ENCODE data around the gene ARHGEF19. TPM values are rescaled to one million over a fixed set of nuclear protein-coding genes. Genes with fewer than 3 reads are reported as not detected.
A peak's percentile ranks its signal among the peaks of the same experiment; 100 is the strongest.

The ARHGEF19 gene
- total and polyA plus RNA-seq, 9 of the 15 experiments (the other 6 are each of a cell fraction or from before 2014, with no cell fraction given) = 0.73 to 21.0 (median 5.2) TPM

GRCh38 chr1:16236511-16237342 lies 24.3 kb upstream of the ARHGEF19 start, which contains the start of gene CPLANE2 (continued):
- TF ChIP-seq, protein P1, sequence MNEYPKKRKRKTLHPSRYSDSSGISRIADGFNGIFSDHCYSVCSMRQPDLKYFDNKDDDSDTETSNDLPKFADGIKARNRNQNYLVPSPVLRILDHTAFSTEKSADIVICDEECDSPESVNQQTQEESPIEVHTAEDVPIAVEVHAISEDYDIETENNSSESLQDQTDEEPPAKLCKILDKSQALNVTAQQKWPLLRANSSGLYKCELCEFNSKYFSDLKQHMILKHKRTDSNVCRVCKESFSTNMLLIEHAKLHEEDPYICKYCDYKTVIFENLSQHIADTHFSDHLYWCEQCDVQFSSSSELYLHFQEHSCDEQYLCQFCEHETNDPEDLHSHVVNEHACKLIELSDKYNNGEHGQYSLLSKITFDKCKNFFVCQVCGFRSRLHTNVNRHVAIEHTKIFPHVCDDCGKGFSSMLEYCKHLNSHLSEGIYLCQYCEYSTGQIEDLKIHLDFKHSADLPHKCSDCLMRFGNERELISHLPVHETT (CRISPR knock-in tag; conservative IDR thresholded peaks at IDR 0.05 in 1 of 2, IDR thresholded peaks at IDR 0.05 in 1 of 2) = no peak
- no peak for TF ChIP-seq ZNF507 (tag; conservative IDR thresholded peaks at IDR 0.05)
- no peak for TF ChIP-seq CBX8 (IDR thresholded peaks at IDR 0.05; ENCODE audit: borderline replicate concordance, extremely low read depth, low read depth, low read length, poor library complexity, severe bottlenecking)
- TF ChIP-seq ATF7 (IDR thresholded peaks at IDR 0.05) = peak; percentile 68
- TF ChIP-seq, protein P2, sequence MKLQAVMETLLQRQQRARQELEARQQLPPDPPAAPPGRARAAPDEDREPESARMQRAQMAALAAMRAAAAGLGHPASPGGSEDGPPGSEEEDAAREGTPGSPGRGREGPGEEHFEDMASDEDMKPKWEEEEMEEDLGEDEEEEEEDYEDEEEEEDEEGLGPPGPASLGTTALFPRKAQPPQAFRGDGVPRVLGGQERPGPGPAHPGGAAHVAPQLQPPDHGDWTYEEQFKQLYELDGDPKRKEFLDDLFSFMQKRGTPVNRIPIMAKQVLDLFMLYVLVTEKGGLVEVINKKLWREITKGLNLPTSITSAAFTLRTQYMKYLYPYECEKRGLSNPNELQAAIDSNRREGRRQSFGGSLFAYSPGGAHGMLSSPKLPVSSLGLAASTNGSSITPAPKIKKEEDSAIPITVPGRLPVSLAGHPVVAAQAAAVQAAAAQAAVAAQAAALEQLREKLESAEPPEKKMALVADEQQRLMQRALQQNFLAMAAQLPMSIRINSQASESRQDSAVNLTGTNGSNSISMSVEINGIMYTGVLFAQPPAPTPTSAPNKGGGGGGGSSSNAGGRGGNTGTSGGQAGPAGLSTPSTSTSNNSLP (IDR thresholded peaks at IDR 0.05; ENCODE audit: borderline replicate concordance, low read depth, low read length) = no peak
- TF ChIP-seq LARP7 (IDR thresholded peaks at IDR 0.05) = no peak
- peak; percentile 47; the same call in 1 of the 2 replicates for TF ChIP-seq ZC3H4 (CRISPR knock-in tag; IDR thresholded peaks at IDR 0.05; ENCODE audit: borderline replicate concordance)
- TF ChIP-seq PHF8 (IDR thresholded peaks at IDR 0.05; ENCODE audit: borderline replicate concordance, low read length) = peak; percentile 92; the same call in 1 of the 2 replicates
- TF ChIP-seq ZNF134 (CRISPR knock-in tag; conservative IDR thresholded peaks at IDR 0.05) = no peak
- TF ChIP-seq MAFK (IDR thresholded peaks at IDR 0.05; ENCODE audit: low read length) = no peak
- TF ChIP-seq HINFP (tag; conservative IDR thresholded peaks at IDR 0.05; ENCODE audit: low read depth) = peak; percentile 94
- no peak for TF ChIP-seq KLF1 (tag; IDR thresholded peaks at IDR 0.05)
- peak; percentile 86 for TF ChIP-seq POLR2AphosphoS5 (IDR thresholded peaks at IDR 0.05; ENCODE audit: control insufficient read depth, insufficient read depth, low read depth, low read length)
- no peak for TF ChIP-seq ADNP (tag; IDR thresholded peaks at IDR 0.05)
- no peak for TF ChIP-seq E2F4 (CRISPR knock-in tag; IDR thresholded peaks at IDR 0.05; ENCODE audit: low read depth)
- TF ChIP-seq, protein P3, sequence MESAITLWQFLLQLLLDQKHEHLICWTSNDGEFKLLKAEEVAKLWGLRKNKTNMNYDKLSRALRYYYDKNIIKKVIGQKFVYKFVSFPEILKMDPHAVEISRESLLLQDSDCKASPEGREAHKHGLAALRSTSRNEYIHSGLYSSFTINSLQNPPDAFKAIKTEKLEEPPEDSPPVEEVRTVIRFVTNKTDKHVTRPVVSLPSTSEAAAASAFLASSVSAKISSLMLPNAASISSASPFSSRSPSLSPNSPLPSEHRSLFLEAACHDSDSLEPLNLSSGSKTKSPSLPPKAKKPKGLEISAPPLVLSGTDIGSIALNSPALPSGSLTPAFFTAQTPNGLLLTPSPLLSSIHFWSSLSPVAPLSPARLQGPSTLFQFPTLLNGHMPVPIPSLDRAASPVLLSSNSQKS (CRISPR knock-in tag; IDR thresholded peaks at IDR 0.05) = no peak
- TF ChIP-seq PREB (CRISPR knock-in tag; IDR thresholded peaks at IDR 0.05) = no peak
- no peak for TF ChIP-seq ZNF316 (IDR thresholded peaks at IDR 0.05)

Measured in K562 (cell line).